DND-41 (cell line): ENCODE data around the gene CEBPG.

Experiments used
- ATAC-seq: fragments of 200-7000 bp; cut with Tn5 transposase; 3 replicates; pipeline ENCODE4 v1.9.1; 2021; ENCODE audit warnings: low read depth; ENCODE audit not compliant: insufficient read depth
- DNase-seq: peaks from one replicate; pipeline ENCODE4 v3.0.0-alpha.2; 2020
- H2AFZ ChIP-seq: 2 replicates; pipeline ENCODE4 v1.6.0; 2012; ENCODE audit warnings: low read depth, low read length
- H3K27ac ChIP-seq: 2 replicates; pipeline ENCODE4 v1.5.1; 2012; ENCODE audit warnings: low read length, inconsistent platforms
- H3K27me3 ChIP-seq: fragments of 200-600 bp; sonication (generic); 2 replicates; pipeline ENCODE4 v1.6.0; 2012; ENCODE audit warnings: low read length, mild to moderate bottlenecking, inconsistent platforms; ENCODE audit not compliant: insufficient read depth, poor library complexity
- H3K36me3 ChIP-seq: 2 replicates; pipeline ENCODE4 v1.5.1; 2012; ENCODE audit warnings: low read length, inconsistent platforms; ENCODE audit not compliant: insufficient read depth
- H3K4me1 ChIP-seq: 2 replicates; pipeline ENCODE4 v1.5.1; 2012; ENCODE audit warnings: mild to moderate bottlenecking, low read length; ENCODE audit not compliant: insufficient read depth
- H3K4me2 ChIP-seq: 2 replicates; pipeline ENCODE4 v1.6.0; 2012; ENCODE audit warnings: mild to moderate bottlenecking, moderate library complexity, low read length, inconsistent platforms; ENCODE audit not compliant: insufficient read depth
- H3K4me3 ChIP-seq, 2 experiments: fragments of 200-600 bp in 1 of 2; shearing (Covaris generic) in 1 of 2; 2 replicates each; pipeline ENCODE4 v1.5.1; 2012 to 2016; ENCODE audit warnings: inconsistent platforms in 2 of 2, low read length in 2 of 2, mild to moderate bottlenecking in 2 of 2, low read depth in 1 of 2, moderate library complexity in 1 of 2
- H3K79me2 ChIP-seq: 2 replicates; pipeline ENCODE4 v1.6.0; 2012; ENCODE audit warnings: low read length, inconsistent platforms; ENCODE audit not compliant: insufficient read depth
- H3K9ac ChIP-seq: 2 replicates; pipeline ENCODE4 v1.6.0; 2012; ENCODE audit warnings: low read depth, mild to moderate bottlenecking, inconsistent platforms, low read length, moderate library complexity
- H3K9me3 ChIP-seq: 2 replicates; pipeline ENCODE4 v1.5.1; 2012; ENCODE audit warnings: low read length, moderate library complexity, mild to moderate bottlenecking, inconsistent platforms; ENCODE audit not compliant: insufficient read depth, severe bottlenecking
- H4K20me1 ChIP-seq: 2 replicates; pipeline ENCODE4 v1.6.0; 2012; ENCODE audit warnings: low read length; ENCODE audit not compliant: insufficient read depth
- EZH2 ChIP-seq: IDR thresholded peaks from 3 replicates; pipeline ENCODE4 v1.6.1; 2012; ENCODE audit warnings: borderline replicate concordance, low read depth, mild to moderate bottlenecking, moderate library complexity, low read length, inconsistent platforms; ENCODE audit not compliant: severe bottlenecking
- TF ChIP-seq, protein P1 (sequence below): IDR thresholded peaks from 2 replicates; pipeline ENCODE4 v1.5.1; 2012; ENCODE audit warnings: borderline replicate concordance, low read length, moderate library complexity, mild to moderate bottlenecking; ENCODE audit not compliant: poor library complexity, severe bottlenecking; ENCODE audit errors: extremely low read depth

Gene CEBPG

DNA sequence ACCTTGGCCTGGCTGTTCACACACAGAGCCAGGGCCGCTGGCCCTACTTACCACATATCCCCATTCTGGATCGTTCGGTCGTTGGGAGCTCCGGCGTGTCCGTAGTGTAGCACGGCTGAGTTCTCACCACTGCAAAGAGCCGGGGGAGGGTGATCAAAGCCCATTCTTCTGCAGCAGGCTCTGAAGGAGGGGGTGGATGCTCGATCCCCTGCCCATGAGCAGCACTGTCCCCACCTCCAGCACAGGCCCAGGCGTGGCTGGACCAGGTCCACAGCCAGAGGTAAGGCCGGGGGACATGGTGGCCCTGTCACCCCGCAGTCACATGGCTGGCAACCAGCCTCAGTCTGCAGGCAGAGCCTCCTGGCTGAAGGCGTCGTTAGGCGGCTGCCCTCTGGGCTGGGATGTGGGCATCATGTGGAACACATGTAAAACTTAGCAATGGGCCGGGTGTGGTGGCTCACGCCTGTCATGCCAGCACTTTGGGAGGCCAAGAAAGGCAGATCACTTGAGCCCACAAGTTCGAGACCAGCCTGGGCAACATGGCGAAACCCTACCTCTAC is 38.2 kb downstream of the CEBPG start:
- Histone ChIP-seq H3K27me3 (no peaks in the 10 kb centered on the region), H3K36me3 (no peaks in the 10 kb centered on the region), H3K4me3 (no peak overlapping the region), H3K9me3 (no peaks in the 10 kb centered on the region), H3K9ac (no peak overlapping the region), H3K79me2 (no peaks in the 10 kb centered on the region), H3K27ac (no peak overlapping the region), H3K4me1 (no peaks in the 10 kb centered on the region), H4K20me1 (peaks cover 7% of the 10 kb centered on the region), H3K4me2 (no peak overlapping the region), H2AFZ (no peak overlapping the region)
- DNase-seq (no peak), ATAC-seq (no peak)
- TF ChIP-seq, protein P1, sequence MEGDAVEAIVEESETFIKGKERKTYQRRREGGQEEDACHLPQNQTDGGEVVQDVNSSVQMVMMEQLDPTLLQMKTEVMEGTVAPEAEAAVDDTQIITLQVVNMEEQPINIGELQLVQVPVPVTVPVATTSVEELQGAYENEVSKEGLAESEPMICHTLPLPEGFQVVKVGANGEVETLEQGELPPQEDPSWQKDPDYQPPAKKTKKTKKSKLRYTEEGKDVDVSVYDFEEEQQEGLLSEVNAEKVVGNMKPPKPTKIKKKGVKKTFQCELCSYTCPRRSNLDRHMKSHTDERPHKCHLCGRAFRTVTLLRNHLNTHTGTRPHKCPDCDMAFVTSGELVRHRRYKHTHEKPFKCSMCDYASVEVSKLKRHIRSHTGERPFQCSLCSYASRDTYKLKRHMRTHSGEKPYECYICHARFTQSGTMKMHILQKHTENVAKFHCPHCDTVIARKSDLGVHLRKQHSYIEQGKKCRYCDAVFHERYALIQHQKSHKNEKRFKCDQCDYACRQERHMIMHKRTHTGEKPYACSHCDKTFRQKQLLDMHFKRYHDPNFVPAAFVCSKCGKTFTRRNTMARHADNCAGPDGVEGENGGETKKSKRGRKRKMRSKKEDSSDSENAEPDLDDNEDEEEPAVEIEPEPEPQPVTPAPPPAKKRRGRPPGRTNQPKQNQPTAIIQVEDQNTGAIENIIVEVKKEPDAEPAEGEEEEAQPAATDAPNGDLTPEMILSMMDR, result no peak
- no peak for TF ChIP-seq EZH2

DNA sequence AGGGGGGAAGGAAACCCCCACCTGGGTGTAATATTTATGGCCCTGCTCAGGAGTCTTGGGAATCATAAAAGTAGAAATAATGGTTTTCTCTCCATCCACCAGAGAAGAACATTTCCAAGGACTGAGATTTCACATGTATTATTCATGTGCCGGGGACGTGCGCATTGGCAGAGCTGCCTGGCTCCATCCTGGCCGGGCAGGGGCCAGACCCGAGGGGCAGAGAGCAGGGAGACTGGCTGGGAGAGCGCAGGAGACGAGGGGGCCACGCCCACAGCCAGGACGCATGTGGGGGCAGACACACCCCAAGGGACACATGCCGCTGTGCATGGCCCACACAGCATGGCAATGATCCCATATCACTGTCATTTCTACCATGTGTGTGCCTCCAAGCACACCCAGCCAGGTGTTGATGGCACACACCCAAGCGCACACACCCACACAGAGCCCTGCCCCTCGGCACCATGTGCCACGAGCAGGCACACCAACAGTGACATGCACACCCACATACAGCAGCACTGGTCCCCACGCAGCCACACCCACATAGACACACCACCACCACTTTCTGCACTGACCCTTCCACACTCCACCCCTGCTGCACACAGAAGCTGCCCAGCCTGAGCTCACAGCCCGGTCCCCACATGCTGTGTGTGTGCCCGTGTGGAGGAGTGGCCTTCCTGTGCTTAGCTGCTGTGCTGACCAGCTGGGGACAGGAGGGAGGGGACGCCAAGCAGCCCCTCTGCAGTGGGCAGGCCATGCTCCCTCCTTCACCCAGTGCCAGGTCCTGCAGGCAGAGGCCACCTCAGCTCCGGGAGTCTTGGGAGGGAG is 39.3 kb downstream of the CEBPG start:
- Histone ChIP-seq H3K9ac (no peak overlapping the region), H2AFZ (no peak overlapping the region), H3K4me2 (no peak overlapping the region), H3K27ac (no peak overlapping the region), H3K4me3 (no peak overlapping the region), H3K27me3 (no peaks in the 10 kb centered on the region), H3K36me3 (no peaks in the 10 kb centered on the region), H3K4me1 (no peaks in the 10 kb centered on the region), H4K20me1 (peaks cover 7% of the 10 kb centered on the region), H3K9me3 (no peaks in the 10 kb centered on the region), H3K79me2 (no peaks in the 10 kb centered on the region)
- ATAC-seq (no peak), DNase-seq (no peak)
- TF ChIP-seq, protein P1, result no peak
- no peak for TF ChIP-seq EZH2

DNA sequence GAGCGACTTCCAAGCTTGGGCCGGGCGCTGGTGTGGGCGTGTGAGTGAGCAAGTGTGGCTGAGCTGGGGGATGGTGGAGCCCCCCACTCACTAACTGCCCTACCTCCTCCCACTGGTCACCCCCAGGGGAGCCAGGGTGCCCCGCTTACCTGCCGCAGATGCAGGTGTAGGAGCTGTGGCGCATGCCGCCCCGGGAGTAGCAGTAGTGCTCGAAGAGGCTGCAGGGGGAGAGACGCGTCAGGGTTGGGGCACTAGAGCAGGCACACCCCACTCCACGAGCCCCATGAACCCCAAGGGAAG is 39.9 kb downstream of the CEBPG start:
- Histone ChIP-seq H3K9me3 (no peaks in the 10 kb centered on the region), H3K27ac (no peak overlapping the region), H4K20me1 (peaks cover 7% of the 10 kb centered on the region), H3K27me3 (no peaks in the 10 kb centered on the region), H3K9ac (no peak overlapping the region), H3K4me1 (no peaks in the 10 kb centered on the region), H3K4me3 (no peak overlapping the region), H3K36me3 (no peaks in the 10 kb centered on the region), H3K4me2 (no peak overlapping the region), H2AFZ (no peak overlapping the region), H3K79me2 (no peaks in the 10 kb centered on the region)
- ATAC-seq (no peak), DNase-seq (no peak)
- TF ChIP-seq, protein P1, result no peak
